ENCODE measurements around the gene ELF4.

Gene ELF4

DNA sequence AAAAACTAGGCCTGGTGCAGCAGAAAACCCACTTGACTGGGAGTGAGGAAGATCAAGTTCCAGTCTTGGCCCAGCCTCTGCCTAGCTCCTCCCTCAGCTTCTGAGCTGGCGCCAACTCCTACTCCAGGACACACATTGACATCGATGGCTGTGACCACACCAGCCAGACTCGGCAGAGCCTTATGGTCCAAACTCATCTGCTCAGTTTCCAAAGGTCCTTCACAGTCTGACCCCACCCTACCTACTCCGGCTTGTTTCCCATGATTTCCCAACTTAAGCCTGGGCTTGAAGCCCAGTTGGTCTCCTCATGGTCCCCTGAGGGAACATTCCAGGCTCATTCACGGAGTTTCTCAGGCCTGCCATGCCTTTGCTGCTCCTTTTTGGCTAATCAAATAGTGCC lies 10.1 kb downstream of the ELF4 start:
- peak; percentile 97 for DNase-seq (ENCODE audit: low read depth)
- no peak for TF ChIP-seq CTCF (conservative IDR thresholded peaks at IDR 0.05; ENCODE audit: low read length)

GRCh38 chrX:130098210-130098552 lies 12.1 kb downstream of the ELF4 start:
- TF ChIP-seq CTCF (conservative IDR thresholded peaks at IDR 0.05; ENCODE audit: low read length): no peak
- DNase-seq (ENCODE audit: low read depth): no peak
- no peak overlapping the region for H3K4me3 ChIP-seq (ENCODE audit: low read length)

More for the DNA sequence above, 10.1 kb downstream of the ELF4 start:
- no peak overlapping the region for H3K4me3 ChIP-seq (ENCODE audit: low read length)

DNA sequence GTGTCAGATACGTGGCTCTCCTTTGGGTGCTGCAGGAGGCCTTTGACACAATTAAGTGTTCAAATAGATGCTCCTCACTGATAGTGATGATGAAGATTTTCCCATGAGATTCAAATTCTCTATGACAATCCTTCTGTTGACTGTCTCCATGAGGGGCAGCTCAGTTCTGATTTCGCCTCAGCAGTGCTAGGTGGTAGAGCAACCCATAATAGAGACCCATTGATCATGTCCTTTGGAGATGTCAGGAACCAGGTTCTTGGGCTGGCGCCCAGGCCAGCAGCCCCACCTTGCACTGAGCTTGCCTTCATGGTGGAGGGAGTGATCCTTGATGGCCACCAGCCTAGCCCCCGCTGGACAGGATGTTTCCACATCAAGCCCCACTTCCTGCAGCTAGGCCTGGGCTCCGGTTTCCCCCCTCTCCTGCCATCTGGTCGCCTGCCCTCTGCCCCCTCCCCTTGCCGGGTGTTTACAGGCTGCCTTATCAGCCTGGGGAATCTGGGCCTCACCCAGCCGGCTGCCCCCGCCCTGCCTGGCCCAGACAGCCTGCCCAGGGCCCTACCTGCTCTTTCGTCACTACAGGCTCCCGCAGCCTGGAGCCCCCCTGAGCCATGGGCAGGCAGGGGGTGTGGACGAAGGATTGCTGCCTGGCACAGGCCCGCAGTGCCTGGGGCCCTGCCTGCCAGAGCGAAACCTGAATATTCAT lies 12.6 kb downstream of the ELF4 start:
- H3K4me3 ChIP-seq (ENCODE audit: low read length): no peak overlapping the region
- no peak for TF ChIP-seq CTCF (conservative IDR thresholded peaks at IDR 0.05; ENCODE audit: low read length)
- no peak for DNase-seq (ENCODE audit: low read depth)

DNA sequence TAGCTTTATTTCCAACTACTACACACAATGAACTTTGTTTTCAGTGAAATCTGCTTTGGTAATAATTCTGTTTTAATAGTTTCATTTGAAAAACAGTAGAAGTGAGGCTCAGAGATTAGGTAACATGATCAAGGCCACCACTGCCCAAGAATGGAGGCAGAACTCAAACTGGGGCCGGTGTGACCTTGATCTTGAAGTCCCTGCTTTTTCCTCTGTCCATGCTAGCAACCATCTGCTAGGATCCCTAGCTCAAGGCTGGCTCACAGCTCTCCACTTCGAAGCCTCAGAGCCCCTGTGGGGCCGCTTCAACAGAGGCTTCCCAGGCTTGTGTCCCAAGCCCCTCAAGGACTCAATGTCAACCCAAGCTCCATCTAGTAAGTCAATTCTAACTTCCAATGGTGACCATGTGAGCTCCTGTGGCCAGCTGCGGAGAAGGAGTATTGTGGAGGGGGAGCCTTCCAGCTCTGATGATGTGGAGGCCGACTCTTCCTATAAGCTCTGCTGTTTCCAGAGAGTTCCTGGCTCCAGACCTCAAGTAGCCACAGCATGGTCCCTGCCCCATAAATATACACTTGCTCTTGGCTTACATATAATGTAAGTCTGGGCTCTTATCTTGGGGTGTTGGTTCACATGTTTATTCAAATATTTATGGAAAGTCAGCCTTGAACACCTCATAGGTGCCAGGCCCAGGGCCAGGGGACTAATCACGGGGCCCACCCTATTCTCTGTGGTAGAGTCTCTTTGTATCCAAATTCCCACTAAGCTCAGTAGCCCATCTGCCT lies 14.9 kb downstream of the ELF4 start:
- DNase-seq (ENCODE audit: low read depth): no peak
- no peak for TF ChIP-seq CTCF (conservative IDR thresholded peaks at IDR 0.05; ENCODE audit: low read length)
- H3K4me3 ChIP-seq (ENCODE audit: low read length): no peak overlapping the region

DNA sequence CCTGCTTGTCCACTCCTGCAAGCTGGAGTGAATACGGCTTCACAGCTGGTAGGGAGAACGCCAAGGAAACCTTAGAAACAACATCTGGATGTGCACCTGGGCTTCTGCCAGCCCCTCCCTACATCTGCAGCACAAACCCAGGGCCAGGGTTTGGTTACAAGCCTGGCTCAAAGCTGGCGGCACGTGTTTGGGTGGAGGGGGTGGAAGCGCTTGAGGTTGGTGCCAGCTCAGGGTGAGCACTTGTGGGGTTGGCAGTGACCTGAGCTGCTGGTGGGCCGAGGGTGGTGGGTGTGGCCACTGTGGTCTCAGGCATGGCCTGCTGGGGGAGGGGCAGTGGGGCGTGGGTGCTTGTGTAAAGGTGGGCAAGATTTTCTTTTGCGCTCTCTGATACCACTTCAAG lies 15.6 kb downstream of the ELF4 start:
- H3K4me3 ChIP-seq (ENCODE audit: low read length): no peak overlapping the region
- DNase-seq (ENCODE audit: low read depth): no peak

GRCh38 chrX:130093271-130093670 lies 17.0 kb downstream of the ELF4 start:
- H3K4me3 ChIP-seq (ENCODE audit: low read length): no peak overlapping the region
- TF ChIP-seq CTCF (conservative IDR thresholded peaks at IDR 0.05; ENCODE audit: low read length): no peak
- DNase-seq (ENCODE audit: low read depth): no peak

More for the DNA sequence above, 15.6 kb downstream of the ELF4 start:
- no peak for TF ChIP-seq CTCF (conservative IDR thresholded peaks at IDR 0.05; ENCODE audit: low read length)

DNA sequence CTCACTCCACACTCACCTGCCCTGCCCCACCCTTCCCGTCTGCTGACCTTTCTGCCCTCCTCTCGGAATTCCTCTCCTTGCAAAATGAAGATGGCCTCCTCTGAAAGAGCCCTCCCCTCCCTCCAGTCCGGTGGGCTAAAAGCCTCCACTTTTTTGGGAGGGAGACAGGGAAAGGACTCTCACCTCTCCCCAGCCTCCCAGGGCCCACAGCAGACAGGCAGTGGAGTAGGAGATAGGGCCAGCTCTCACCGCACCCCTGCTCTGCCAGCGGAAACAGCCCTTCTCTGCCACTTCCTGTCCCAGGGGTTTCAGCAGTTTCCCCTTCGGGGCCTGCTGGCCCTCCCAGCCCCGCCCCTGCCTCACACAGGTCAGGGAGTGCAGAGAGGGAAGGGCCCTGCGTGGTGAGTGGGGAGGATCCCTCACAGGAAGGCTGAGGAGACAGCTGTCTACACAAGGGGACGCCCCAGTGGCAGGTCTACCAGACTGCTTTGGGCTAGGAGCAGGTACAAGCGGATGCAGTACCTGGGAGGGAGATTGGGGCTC lies 18.2 kb downstream of the ELF4 start:
- no peak for DNase-seq (ENCODE audit: low read depth)
- H3K4me3 ChIP-seq (ENCODE audit: low read length): no peak overlapping the region
- TF ChIP-seq CTCF (conservative IDR thresholded peaks at IDR 0.05; ENCODE audit: low read length): no peak

Data from AG10803 (cell line).